Gastrocnemius medialis (tissue), 4 donors: ENCODE data around the gene MYH7B. TPM values are rescaled to one million over a fixed set of nuclear protein-coding genes. Genes with fewer than 3 reads are reported as not detected.
A peak's percentile ranks its signal among the peaks of the same experiment; 100 is the strongest.

ENCODE experiments used
- ATAC-seq, 2 donors: fragments of 150-250 bp; one replicate each; pipeline ENCODE4 v1.9.1; 2016
- DNase-seq, 2 donors: peaks; one replicate each; pipeline ENCODE4 v3.0.0-alpha.2; 2019
- H3K27ac ChIP-seq, 4 donors: fragments of 200-600 bp; sonication (generic); 1 replicate in 1 of 4; 2 replicates in 3 of 4; pipeline ENCODE4 v1.5.1; 2016 to 2018; ENCODE audit warnings: mild to moderate bottlenecking in 2 of 4, moderate library complexity in 1 of 4
- H3K27me3 ChIP-seq, 3 donors: fragments of 200-600 bp; sonication (generic) in 2 of 3; 1 replicate in 1 of 3; 2 replicates in 2 of 3; pipeline versions ENCODE4 v1.5.1 to v1.6.0; 2016 to 2019; ENCODE audit warnings: mild to moderate bottlenecking in 1 of 3, moderate library complexity in 1 of 3
- H3K36me3 ChIP-seq, 2 donors: fragments of 200-600 bp; sonication (generic) in 1 of 2; one replicate each; pipeline ENCODE4 v1.5.1; 2017 to 2018
- H3K4me1 ChIP-seq, 2 donors: fragments of 200-600 bp; sonication (generic) in 1 of 2; one replicate each; pipeline ENCODE4 v1.5.1; 2016 to 2017; ENCODE audit warnings: mild to moderate bottlenecking in 2 of 2
- H3K4me3 ChIP-seq, 4 donors: fragments of 200-600 bp; sonication (generic) in 3 of 4; 1 replicate in 1 of 4; 2 replicates in 3 of 4; pipeline ENCODE4 v1.5.1; 2016 to 2019; ENCODE audit warnings: mild to moderate bottlenecking in 2 of 4
- H3K9me3 ChIP-seq, 3 donors: fragments of 200-600 bp; sonication (generic) in 2 of 3; 1 replicate in 1 of 3; 2 replicates in 2 of 3; pipeline ENCODE4 v1.5.1; 2016 to 2019
- CTCF ChIP-seq, 5 experiments: fragments of 450-650 bp in 3 of 5; fragments of 200-600 bp in 2 of 5; sonication (generic) in 2 of 5; IDR thresholded peaks in 4 of 5; conservative IDR thresholded peaks in 1 of 5; 1 replicate in 4 of 5; 2 replicates in 1 of 5; pipeline ENCODE4 v1.5.1; 2016 to 2019; ENCODE audit warnings: antibody characterized with exemption in 5 of 5, mild to moderate bottlenecking in 3 of 5, moderate library complexity in 3 of 5
- POLR2A ChIP-seq, 2 donors: fragments of 450-650 bp; IDR thresholded peaks; one replicate each; pipeline ENCODE4 v1.6.1; 2017; ENCODE audit warnings: antibody characterized with exemption in 2 of 2, mild to moderate bottlenecking in 2 of 2, moderate library complexity in 2 of 2
- in situ Hi-C, 4 donors: fragments of 200-750 bp; cut with MboI; loops; one replicate each; pipeline versions ENCODE4 v1.15.0 to v1.8.0; 2017; ENCODE audit warnings: low sequenced_read_pairs in 4 of 4
- intact Hi-C: fragments of 100-400 bp; cut with DNase I; formaldehyde crosslinking; loops from one replicate; pipeline ENCODE4 v1.15.1; 2023; ENCODE audit warnings: low total_unique reads
- total RNA-seq, 4 donors: library from RNA; depleted of rRNA; stranded (reverse); fragments of >200 nt; gene quantifications; one replicate each; pipeline versions ENCODE4 v1.1.0 to v1.2.3, GENCODE V29; 2016

MYH7B gene
- total RNA-seq, 4 donors from 2014 or later = 1.6 to 8.5 (median 3.3) TPM

GRCh38 chr20:34948030-34948429, 7.6 kb upstream of the MYH7B start:
- intact Hi-C loops (no loop called here), in situ Hi-C loops (no loop called here)
- ATAC-seq = peak; percentile 15 to 49
- Histone ChIP-seq H3K4me1 (peaks cover 29 to 53% of the 10 kb centered on the region in 2 donors), H3K27me3 (no peaks in the 10 kb centered on the region), H3K9me3 (no peaks in the 10 kb centered on the region), H3K36me3 (no peaks in the 10 kb centered on the region), H3K4me3 (no peak overlapping the region), H3K27ac (peak overlapping the region; percentile 21 to 68 (median 40))
- TF ChIP-seq POLR2A (IDR thresholded peaks at IDR 0.05) (no peak), CTCF (IDR thresholded peaks at IDR 0.05 in 4 of 5, conservative IDR thresholded peaks at IDR 0.05 in 1 of 5) (no peak)
- no peak for DNase-seq

GRCh38 chr20:34949120-34949519, 6.5 kb upstream of the MYH7B start:
- TF ChIP-seq CTCF (IDR thresholded peaks at IDR 0.05 in 4 of 5, conservative IDR thresholded peaks at IDR 0.05 in 1 of 5) = no peak
- Histone ChIP-seq H3K4me1 (peaks cover 20 to 59% of the 10 kb centered on the region in 2 donors), H3K4me3 (no peak overlapping the region), H3K27me3 (no peaks in the 10 kb centered on the region), H3K36me3 (no peaks in the 10 kb centered on the region), H3K9me3 (no peaks in the 10 kb centered on the region), H3K27ac (no peak overlapping the region)
- in situ Hi-C loops = no loop called here
- intact Hi-C loops = no loop called here
- DNase-seq (no peak), ATAC-seq (no peak)

DNA sequence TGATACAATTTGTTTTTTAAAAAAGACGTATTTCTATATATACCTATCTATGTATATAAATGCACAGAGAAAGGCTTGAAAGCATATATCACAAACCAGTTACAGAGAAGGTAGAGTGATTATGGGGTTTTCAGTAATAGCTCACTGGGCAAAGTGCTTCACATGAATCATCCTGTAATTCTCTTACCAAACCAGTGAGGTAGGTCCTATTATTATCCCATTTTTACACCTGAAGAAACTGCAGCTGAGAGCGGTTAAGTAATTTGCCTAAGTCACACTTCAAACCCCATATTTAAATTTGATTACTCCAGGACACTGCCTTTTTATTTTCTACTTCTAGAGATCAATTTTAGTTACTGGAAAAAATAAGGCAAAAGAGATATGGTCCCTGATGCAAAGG, 4.4 kb upstream of the MYH7B start:
- ATAC-seq = peak; percentile 56 to 58
- no peaks in the 10 kb centered on the region for H3K27me3 ChIP-seq
- H3K27ac ChIP-seq = peak overlapping the region; percentile 83 to 98 (median 91)
- in situ Hi-C loops = no loop called here
- H3K4me1 ChIP-seq = peaks cover 24 to 62% of the 10 kb centered on the region in 2 donors
- DNase-seq = no peak
- H3K9me3 ChIP-seq = no peaks in the 10 kb centered on the region
- TF ChIP-seq CTCF (IDR thresholded peaks at IDR 0.05 in 4 of 5, conservative IDR thresholded peaks at IDR 0.05 in 1 of 5) = no peak
- no peak for TF ChIP-seq POLR2A (IDR thresholded peaks at IDR 0.05)
- intact Hi-C loops = loop anchor here (10.0 kb wide), 1 partner anchor 144 kb away; the partner anchor contains the start of gene TRPC4AP
- no peak overlapping the region for H3K4me3 ChIP-seq
- no peaks in the 10 kb centered on the region for H3K36me3 ChIP-seq

- ATAC-seq = peak in 1 of 2 donors; percentile 0
- in situ Hi-C loops = no loop called here
- Histone ChIP-seq H3K36me3 (no peaks in the 10 kb centered on the region), H3K27me3 (no peaks in the 10 kb centered on the region), H3K9me3 (no peaks in the 10 kb centered on the region), H3K4me1 (peaks cover 27 to 63% of the 10 kb centered on the region in 2 donors), H3K27ac (peak overlapping the region; percentile 83 to 98 (median 91)), H3K4me3 (no peak overlapping the region)
- intact Hi-C loops = loop anchor here (10.0 kb wide), 1 partner anchor 143 kb away; the partner anchor contains the start of gene TRPC4AP
- peak in 1 of 2 donors; percentile 54 for DNase-seq
- TF ChIP-seq CTCF (IDR thresholded peaks at IDR 0.05 in 4 of 5, conservative IDR thresholded peaks at IDR 0.05 in 1 of 5) = no peak
- TF ChIP-seq POLR2A (IDR thresholded peaks at IDR 0.05) = no peak
These were observed 4.0 kb upstream of the MYH7B start for GRCh38 chr20:34951652-34952051.

DNA sequence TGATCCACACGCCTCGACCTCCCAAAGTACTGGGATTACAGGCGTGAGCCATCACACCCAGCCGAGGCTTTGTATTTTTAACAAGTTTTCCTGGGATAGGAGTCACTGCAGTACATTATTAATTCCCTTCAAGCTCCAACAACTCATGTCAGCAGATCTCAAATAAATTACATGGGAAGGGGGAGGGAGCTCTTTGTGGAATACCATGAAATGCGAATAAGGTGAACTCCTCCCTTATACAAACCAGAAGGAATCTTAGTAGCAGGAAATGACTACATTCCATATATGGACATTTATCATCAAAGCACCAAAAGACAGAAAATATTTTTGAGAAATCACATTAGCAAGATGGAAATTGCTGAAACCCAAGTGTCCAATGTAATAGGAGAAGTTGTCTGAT, 3.0 kb upstream of the MYH7B start:
- intact Hi-C loops = loop anchor here (10.0 kb wide), 1 partner anchor 142 kb away; the partner anchor contains the start of gene TRPC4AP
- H3K27ac ChIP-seq = peak overlapping the region; percentile 83 to 98 (median 91)

More for the DNA sequence above, 3.0 kb upstream of the MYH7B start:
- TF ChIP-seq POLR2A (IDR thresholded peaks at IDR 0.05) (no peak), CTCF (IDR thresholded peaks at IDR 0.05 in 4 of 5, conservative IDR thresholded peaks at IDR 0.05 in 1 of 5) (no peak)
- H3K27me3 ChIP-seq = no peaks in the 10 kb centered on the region
- no peak overlapping the region for H3K4me3 ChIP-seq
- H3K36me3 ChIP-seq = no peaks in the 10 kb centered on the region
- ATAC-seq (no peak), DNase-seq (no peak)
- H3K9me3 ChIP-seq = no peaks in the 10 kb centered on the region
- in situ Hi-C loops = no loop called here
- H3K4me1 ChIP-seq = peaks cover 27 to 65% of the 10 kb centered on the region in 2 donors
